ENCODE results near the gene MCM7. TPM values are rescaled to one million over a fixed set of nuclear protein-coding genes. Genes with fewer than 3 reads are reported as not detected.
A peak's percentile ranks its signal among the peaks of the same experiment; 100 is the strongest.

The MCM7 gene
- total and polyA plus RNA-seq, 2 of the 13 experiments (the other 11 are each of a cell fraction or from before 2014, with no cell fraction given) = 84.5 to 214 TPM

DNA sequence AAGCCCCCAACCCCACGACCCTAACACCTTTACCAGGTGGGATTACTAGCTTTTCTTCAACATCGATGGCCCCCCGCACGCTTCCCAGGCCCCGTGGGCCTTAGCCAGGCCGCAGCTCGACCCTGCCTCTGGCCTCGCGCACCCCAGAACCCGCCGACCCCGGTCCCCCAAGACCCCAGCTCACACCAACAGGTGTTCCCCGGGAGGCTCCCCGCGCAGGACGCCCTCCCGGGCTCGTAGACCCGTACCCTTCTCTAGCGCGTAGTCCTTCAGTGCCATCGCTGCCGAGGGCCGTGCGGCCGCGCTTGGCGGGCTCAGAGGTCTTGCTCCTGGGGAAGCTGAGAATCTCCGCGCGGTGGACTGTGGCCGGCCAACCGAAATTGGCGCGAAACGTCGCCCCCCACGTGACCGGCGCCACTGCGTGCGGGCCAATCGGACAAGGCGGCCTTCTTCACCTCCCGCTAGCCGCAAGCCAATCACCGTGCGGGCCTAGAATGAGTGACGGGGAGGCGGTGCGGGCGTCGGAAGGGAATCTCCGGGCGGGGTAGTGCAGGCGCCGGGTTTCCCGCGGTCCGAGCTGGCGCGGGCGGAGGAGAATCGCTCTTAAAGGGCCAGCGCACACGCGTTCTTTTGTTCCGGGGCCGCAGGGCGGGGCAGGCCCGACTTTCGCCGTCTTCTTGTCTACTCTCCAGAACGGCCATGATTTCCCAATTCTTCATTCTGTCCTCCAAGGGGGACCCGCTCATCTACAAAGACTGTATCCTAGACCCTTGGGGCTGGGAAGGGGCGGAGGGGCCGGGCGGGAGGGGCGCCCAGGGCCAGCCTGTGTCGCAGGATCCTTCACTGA, at the start of gene MCM7, which contains the start of gene AP4M1 (continued):
- TF ChIP-seq, protein P1, sequence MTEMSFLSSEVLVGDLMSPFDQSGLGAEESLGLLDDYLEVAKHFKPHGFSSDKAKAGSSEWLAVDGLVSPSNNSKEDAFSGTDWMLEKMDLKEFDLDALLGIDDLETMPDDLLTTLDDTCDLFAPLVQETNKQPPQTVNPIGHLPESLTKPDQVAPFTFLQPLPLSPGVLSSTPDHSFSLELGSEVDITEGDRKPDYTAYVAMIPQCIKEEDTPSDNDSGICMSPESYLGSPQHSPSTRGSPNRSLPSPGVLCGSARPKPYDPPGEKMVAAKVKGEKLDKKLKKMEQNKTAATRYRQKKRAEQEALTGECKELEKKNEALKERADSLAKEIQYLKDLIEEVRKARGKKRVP (CRISPR knock-in tag; IDR thresholded peaks at IDR 0.05) = no peak
- TF ChIP-seq ZNF546 (CRISPR knock-in tag; conservative IDR thresholded peaks at IDR 0.05) = no peak; the same call in 1 of the 2 replicates
- TF ChIP-seq ZFX (CRISPR knock-in tag; IDR thresholded peaks at IDR 0.05; ENCODE audit: low read depth) = peak; percentile 59
- no peak for TF ChIP-seq CENPX (CRISPR knock-in tag; IDR thresholded peaks at IDR 0.05)
- TF ChIP-seq ZNF646 (CRISPR knock-in tag; IDR thresholded peaks at IDR 0.05) = no peak
- no peak for TF ChIP-seq ZNF639 (CRISPR knock-in tag; conservative IDR thresholded peaks at IDR 0.05)
- peak; percentile 89; the same call in 1 of the 2 replicates for TF ChIP-seq SIN3A (IDR thresholded peaks at IDR 0.05; ENCODE audit: borderline replicate concordance, low read depth, low read length)
- TF ChIP-seq POGK (CRISPR knock-in tag; conservative IDR thresholded peaks at IDR 0.05) = no peak
- TF ChIP-seq, protein P2, sequence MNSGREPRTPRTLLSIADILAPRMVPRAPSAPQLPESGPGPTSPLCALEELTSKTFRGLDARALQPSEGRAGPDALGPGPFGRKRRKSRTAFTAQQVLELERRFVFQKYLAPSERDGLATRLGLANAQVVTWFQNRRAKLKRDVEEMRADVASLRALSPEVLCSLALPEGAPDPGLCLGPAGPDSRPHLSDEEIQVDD (CRISPR knock-in tag; IDR thresholded peaks at IDR 0.05; ENCODE audit: borderline replicate concordance) = 0 out of 2 replicates have a peak, but pooled peaks have one; percentile 29
- no peak for TF ChIP-seq ZFP37 (CRISPR knock-in tag; IDR thresholded peaks at IDR 0.05; ENCODE audit: borderline replicate concordance)
- 0 out of 2 replicates have a peak, but pooled peaks have one; percentile 56 for TF ChIP-seq PRMT3 (CRISPR knock-in tag; IDR thresholded peaks at IDR 0.05; ENCODE audit: borderline replicate concordance, low read depth)
- TF ChIP-seq TFDP2 (CRISPR knock-in tag; IDR thresholded peaks at IDR 0.05) = peak; percentile 98
- TF ChIP-seq PCBP1 (IDR thresholded peaks at IDR 0.05; ENCODE audit: borderline replicate concordance, low read depth, low read length) = no peak
- no peak for TF ChIP-seq SMARCC2 (IDR thresholded peaks at IDR 0.05)
- peak; percentile 96 for TF ChIP-seq HIVEP1 (CRISPR knock-in tag; IDR thresholded peaks at IDR 0.05)

Data from HepG2 (cell line).